Measurements from ENCODE around the gene NAB1.

Gene NAB1

DNA sequence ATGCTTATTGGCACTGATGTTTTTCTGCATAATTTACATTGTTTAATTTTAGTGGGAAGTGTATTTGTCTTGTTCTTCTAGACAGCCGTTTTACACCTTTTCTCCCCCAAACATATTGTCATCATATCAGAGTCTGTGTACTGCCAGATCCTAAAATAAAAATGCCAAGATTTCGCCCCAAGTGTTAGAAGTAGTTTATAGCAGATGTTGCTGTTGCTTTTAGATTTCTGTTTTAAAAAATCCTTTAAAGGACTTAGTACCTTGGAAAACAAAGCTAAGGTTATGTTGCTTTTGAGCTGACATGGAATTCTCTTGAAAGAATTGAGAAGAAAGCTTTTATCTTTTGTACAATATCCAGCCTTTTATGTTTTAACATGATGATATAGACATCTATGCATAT lies 36.0 kb downstream of the NAB1 start:
- peaks cover 58% of the 10 kb centered on the region for H3K36me3 ChIP-seq (ENCODE audit: insufficient read depth, low read length)
- H3K4me1 ChIP-seq (ENCODE audit: insufficient read depth, low read length): no peaks in the 10 kb centered on the region
- H3K4me2 ChIP-seq (ENCODE audit: insufficient read depth, low read length): no peak overlapping the region
- H3K9me3 ChIP-seq (ENCODE audit: insufficient read depth, low read length, severe bottlenecking): no peaks in the 10 kb centered on the region
- H2AFZ ChIP-seq (ENCODE audit: low read depth, low read length): no peak overlapping the region
- no peak for ATAC-seq (ENCODE audit: insufficient read depth, low read depth)
- H4K20me1 ChIP-seq (ENCODE audit: insufficient read depth, low read length): no peaks in the 10 kb centered on the region
- H3K9ac ChIP-seq (ENCODE audit: low read depth, low read length): no peak overlapping the region
- no peak overlapping the region for H3K4me3 ChIP-seq (ENCODE audit: low read depth in 1 of 2, low read length in 2 of 2)
- H3K27me3 ChIP-seq (ENCODE audit: insufficient read depth, low read length, poor library complexity): no peaks in the 10 kb centered on the region
- no peak for DNase-seq
- no peak overlapping the region for H3K27ac ChIP-seq (ENCODE audit: low read length)
- H3K79me2 ChIP-seq (ENCODE audit: insufficient read depth, low read length): no peaks in the 10 kb centered on the region
- TF ChIP-seq EZH2 (IDR thresholded peaks at IDR 0.05; ENCODE audit: borderline replicate concordance, low read depth, low read length, severe bottlenecking): no peak
- TF ChIP-seq, protein P1, sequence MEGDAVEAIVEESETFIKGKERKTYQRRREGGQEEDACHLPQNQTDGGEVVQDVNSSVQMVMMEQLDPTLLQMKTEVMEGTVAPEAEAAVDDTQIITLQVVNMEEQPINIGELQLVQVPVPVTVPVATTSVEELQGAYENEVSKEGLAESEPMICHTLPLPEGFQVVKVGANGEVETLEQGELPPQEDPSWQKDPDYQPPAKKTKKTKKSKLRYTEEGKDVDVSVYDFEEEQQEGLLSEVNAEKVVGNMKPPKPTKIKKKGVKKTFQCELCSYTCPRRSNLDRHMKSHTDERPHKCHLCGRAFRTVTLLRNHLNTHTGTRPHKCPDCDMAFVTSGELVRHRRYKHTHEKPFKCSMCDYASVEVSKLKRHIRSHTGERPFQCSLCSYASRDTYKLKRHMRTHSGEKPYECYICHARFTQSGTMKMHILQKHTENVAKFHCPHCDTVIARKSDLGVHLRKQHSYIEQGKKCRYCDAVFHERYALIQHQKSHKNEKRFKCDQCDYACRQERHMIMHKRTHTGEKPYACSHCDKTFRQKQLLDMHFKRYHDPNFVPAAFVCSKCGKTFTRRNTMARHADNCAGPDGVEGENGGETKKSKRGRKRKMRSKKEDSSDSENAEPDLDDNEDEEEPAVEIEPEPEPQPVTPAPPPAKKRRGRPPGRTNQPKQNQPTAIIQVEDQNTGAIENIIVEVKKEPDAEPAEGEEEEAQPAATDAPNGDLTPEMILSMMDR (IDR thresholded peaks at IDR 0.05; ENCODE audit: borderline replicate concordance, extremely low read depth, low read length, poor library complexity, severe bottlenecking): no peak

DNA sequence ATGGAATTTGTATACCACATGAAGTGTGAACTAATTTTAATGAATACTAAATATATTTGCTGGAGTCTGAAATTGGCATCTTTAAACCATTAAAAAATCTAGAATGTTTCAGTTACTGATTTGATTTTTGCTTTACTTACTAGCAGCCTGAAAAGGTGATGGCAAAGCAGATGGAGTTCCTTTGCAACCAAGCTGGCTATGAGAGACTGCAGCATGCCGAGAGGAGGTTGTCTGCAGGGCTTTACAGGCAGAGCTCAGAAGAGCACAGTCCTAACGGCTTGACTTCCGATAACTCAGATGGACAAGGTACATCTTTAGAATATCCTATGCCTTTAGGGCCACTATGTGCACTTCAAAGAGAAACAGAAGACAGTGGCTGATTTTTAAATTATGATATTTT lies 36.5 kb downstream of the NAB1 start:
- DNase-seq (no peak), ATAC-seq (ENCODE audit: insufficient read depth, low read depth) (no peak)
- Histone ChIP-seq H3K27ac (ENCODE audit: low read length) (no peak overlapping the region), H3K4me1 (ENCODE audit: insufficient read depth, low read length) (no peaks in the 10 kb centered on the region), H2AFZ (ENCODE audit: low read depth, low read length) (no peak overlapping the region), H3K27me3 (ENCODE audit: insufficient read depth, low read length, poor library complexity) (no peaks in the 10 kb centered on the region), H3K9ac (ENCODE audit: low read depth, low read length) (no peak overlapping the region), H3K4me3 (ENCODE audit: low read depth in 1 of 2, low read length in 2 of 2) (no peak overlapping the region), H3K36me3 (ENCODE audit: insufficient read depth, low read length) (peaks cover 58% of the 10 kb centered on the region), H3K4me2 (ENCODE audit: insufficient read depth, low read length) (no peak overlapping the region), H4K20me1 (ENCODE audit: insufficient read depth, low read length) (no peaks in the 10 kb centered on the region), H3K9me3 (ENCODE audit: insufficient read depth, low read length, severe bottlenecking) (no peaks in the 10 kb centered on the region), H3K79me2 (ENCODE audit: insufficient read depth, low read length) (no peaks in the 10 kb centered on the region)
- TF ChIP-seq, protein P1 (IDR thresholded peaks at IDR 0.05; ENCODE audit: borderline replicate concordance, extremely low read depth, low read length, poor library complexity, severe bottlenecking): no peak
- TF ChIP-seq EZH2 (IDR thresholded peaks at IDR 0.05; ENCODE audit: borderline replicate concordance, low read depth, low read length, severe bottlenecking): no peak

- Histone ChIP-seq H3K27me3 (ENCODE audit: insufficient read depth, low read length, poor library complexity) (no peaks in the 10 kb centered on the region), H3K4me2 (ENCODE audit: insufficient read depth, low read length) (no peak overlapping the region), H3K9ac (ENCODE audit: low read depth, low read length) (no peak overlapping the region), H4K20me1 (ENCODE audit: insufficient read depth, low read length) (no peaks in the 10 kb centered on the region), H3K27ac (ENCODE audit: low read length) (no peak overlapping the region), H3K79me2 (ENCODE audit: insufficient read depth, low read length) (no peaks in the 10 kb centered on the region), H3K36me3 (ENCODE audit: insufficient read depth, low read length) (peaks cover 36% of the 10 kb centered on the region), H2AFZ (ENCODE audit: low read depth, low read length) (no peak overlapping the region), H3K9me3 (ENCODE audit: insufficient read depth, low read length, severe bottlenecking) (no peaks in the 10 kb centered on the region), H3K4me3 (ENCODE audit: low read depth in 1 of 2, low read length in 2 of 2) (no peak overlapping the region), H3K4me1 (ENCODE audit: insufficient read depth, low read length) (no peaks in the 10 kb centered on the region)
- ATAC-seq (ENCODE audit: insufficient read depth, low read depth) (no peak), DNase-seq (no peak)
- no peak for TF ChIP-seq EZH2 (IDR thresholded peaks at IDR 0.05; ENCODE audit: borderline replicate concordance, low read depth, low read length, severe bottlenecking)
- TF ChIP-seq, protein P1 (IDR thresholded peaks at IDR 0.05; ENCODE audit: borderline replicate concordance, extremely low read depth, low read length, poor library complexity, severe bottlenecking): no peak
Observed at GRCh38 chr2:190693533-190694232, 44.8 kb downstream of the NAB1 start.
